ENCODE results near the gene ZNF609. TPM values are rescaled to one million over a fixed set of nuclear protein-coding genes. Genes with fewer than 3 reads are reported as not detected.

Gene ZNF609
- total and polyA plus RNA-seq, 9 donors: 12.1 to 20.8 (median 16.9) TPM

GRCh38 chr15:64665179-64665578, 204.8 kb downstream of the ZNF609 start:
- Histone ChIP-seq H3K27ac (ENCODE audit: low read length) (no peak overlapping the region), H3K36me3 (ENCODE audit: control insufficient read depth, insufficient read depth, low read length) (peaks cover 3% of the 10 kb centered on the region), H3K4me1 (ENCODE audit: control insufficient read depth, insufficient read depth, low read length) (no peaks in the 10 kb centered on the region), H3K27me3 (ENCODE audit: control insufficient read depth, insufficient read depth, low read length) (no peaks in the 10 kb centered on the region), H3K4me3 (ENCODE audit: low read length) (no peak overlapping the region), H3K9me3 (replicated peaks; ENCODE audit: control insufficient read depth, low read depth, low read length) (no peaks in the 10 kb centered on the region)
- no peak for DNase-seq
- 89% methylated on average over 1 of the region's 1 CpG for WGBS (ENCODE audit: insufficient coverage)

- H3K27me3 ChIP-seq (ENCODE audit: control insufficient read depth, insufficient read depth, low read length): no peaks in the 10 kb centered on the region
- H3K9me3 ChIP-seq (replicated peaks; ENCODE audit: control insufficient read depth, low read depth, low read length): no peaks in the 10 kb centered on the region
- peaks cover 4% of the 10 kb centered on the region for H3K36me3 ChIP-seq (ENCODE audit: control insufficient read depth, insufficient read depth, low read length)
- H3K27ac ChIP-seq (ENCODE audit: low read length): no peak overlapping the region
- no peak for DNase-seq
- 11% methylated on average over 1 of the region's 1 CpG for whole genome bisulfite sequencing (ENCODE audit: insufficient coverage)
- no peak overlapping the region for H3K4me3 ChIP-seq (ENCODE audit: low read length)
- H3K4me1 ChIP-seq (ENCODE audit: control insufficient read depth, insufficient read depth, low read length): no peaks in the 10 kb centered on the region
Measured at GRCh38 chr15:64667736-64668161, 207.4 kb downstream of the ZNF609 start.

GRCh38 chr15:64673866-64674265, 213.5 kb downstream of the ZNF609 start:
- no peaks in the 10 kb centered on the region for H3K9me3 ChIP-seq (replicated peaks; ENCODE audit: control insufficient read depth, low read depth, low read length)
- H3K27ac ChIP-seq (ENCODE audit: low read length): no peak overlapping the region
- DNase-seq: no peak
- no peaks in the 10 kb centered on the region for H3K4me1 ChIP-seq (ENCODE audit: control insufficient read depth, insufficient read depth, low read length)
- no peaks in the 10 kb centered on the region for H3K27me3 ChIP-seq (ENCODE audit: control insufficient read depth, insufficient read depth, low read length)
- H3K36me3 ChIP-seq (ENCODE audit: control insufficient read depth, insufficient read depth, low read length): peaks cover 43% of the 10 kb centered on the region
- WGBS (ENCODE audit: insufficient coverage): 93% methylated on average over 9 of the region's 12 CpGs
- no peak overlapping the region for H3K4me3 ChIP-seq (ENCODE audit: low read length)

GRCh38 chr15:64678126-64678819, 217.9 kb downstream of the ZNF609 start:
- Histone ChIP-seq H3K27ac (ENCODE audit: low read length) (no peak overlapping the region), H3K4me1 (ENCODE audit: control insufficient read depth, insufficient read depth, low read length) (no peaks in the 10 kb centered on the region), H3K9me3 (replicated peaks; ENCODE audit: control insufficient read depth, low read depth, low read length) (no peaks in the 10 kb centered on the region), H3K4me3 (ENCODE audit: low read length) (no peak overlapping the region), H3K27me3 (ENCODE audit: control insufficient read depth, insufficient read depth, low read length) (no peaks in the 10 kb centered on the region), H3K36me3 (ENCODE audit: control insufficient read depth, insufficient read depth, low read length) (peaks cover 74% of the 10 kb centered on the region)
- WGBS (ENCODE audit: insufficient coverage): 89% methylated on average over 10 of the region's 14 CpGs
- DNase-seq: no peak

- Histone ChIP-seq H3K9me3 (replicated peaks; ENCODE audit: control insufficient read depth, low read depth, low read length) (no peaks in the 10 kb centered on the region), H3K27me3 (ENCODE audit: control insufficient read depth, insufficient read depth, low read length) (no peaks in the 10 kb centered on the region), H3K27ac (ENCODE audit: low read length) (no peak overlapping the region), H3K4me3 (ENCODE audit: low read length) (no peak overlapping the region), H3K36me3 (ENCODE audit: control insufficient read depth, insufficient read depth, low read length) (peaks cover 80% of the 10 kb centered on the region), H3K4me1 (ENCODE audit: control insufficient read depth, insufficient read depth, low read length) (no peaks in the 10 kb centered on the region)
- DNase-seq: no peak
- WGBS (ENCODE audit: insufficient coverage): 73% methylated on average over 2 of the region's 2 CpGs
Measured at GRCh38 chr15:64680097-64680496, 219.7 kb downstream of the ZNF609 start.

- H3K4me1 ChIP-seq (ENCODE audit: control insufficient read depth, insufficient read depth, low read length): peaks cover 2% of the 10 kb centered on the region
- no peaks in the 10 kb centered on the region for H3K9me3 ChIP-seq (replicated peaks; ENCODE audit: control insufficient read depth, low read depth, low read length)
- H3K27ac ChIP-seq (ENCODE audit: low read length): no peak overlapping the region
- H3K4me3 ChIP-seq (ENCODE audit: low read length): no peak overlapping the region
- no peak for DNase-seq
- H3K36me3 ChIP-seq (ENCODE audit: control insufficient read depth, insufficient read depth, low read length): peaks cover 78% of the 10 kb centered on the region
- H3K27me3 ChIP-seq (ENCODE audit: control insufficient read depth, insufficient read depth, low read length): no peaks in the 10 kb centered on the region
- 58% methylated on average over 7 of the region's 9 CpGs for WGBS (ENCODE audit: insufficient coverage)
Measured at GRCh38 chr15:64681424-64682024, 221.1 kb downstream of the ZNF609 start.

GRCh38 chr15:64682255-64682654, 221.9 kb downstream of the ZNF609 start:
- Histone ChIP-seq H3K9me3 (replicated peaks; ENCODE audit: control insufficient read depth, low read depth, low read length) (no peaks in the 10 kb centered on the region), H3K4me1 (ENCODE audit: control insufficient read depth, insufficient read depth, low read length) (peaks cover 8% of the 10 kb centered on the region), H3K27ac (ENCODE audit: low read length) (no peak overlapping the region), H3K36me3 (ENCODE audit: control insufficient read depth, insufficient read depth, low read length) (peaks cover 80% of the 10 kb centered on the region), H3K4me3 (ENCODE audit: low read length) (no peak overlapping the region), H3K27me3 (ENCODE audit: control insufficient read depth, insufficient read depth, low read length) (no peaks in the 10 kb centered on the region)
- 72% methylated on average over 2 of the region's 3 CpGs for WGBS (ENCODE audit: insufficient coverage)
- no peak for DNase-seq

GRCh38 chr15:64683378-64683777, 223.0 kb downstream of the ZNF609 start:
- Histone ChIP-seq H3K36me3 (ENCODE audit: control insufficient read depth, insufficient read depth, low read length) (peaks cover 82% of the 10 kb centered on the region), H3K27me3 (ENCODE audit: control insufficient read depth, insufficient read depth, low read length) (no peaks in the 10 kb centered on the region), H3K4me1 (ENCODE audit: control insufficient read depth, insufficient read depth, low read length) (peaks cover 10% of the 10 kb centered on the region), H3K27ac (ENCODE audit: low read length) (no peak overlapping the region), H3K4me3 (ENCODE audit: low read length) (no peak overlapping the region), H3K9me3 (replicated peaks; ENCODE audit: control insufficient read depth, low read depth, low read length) (no peaks in the 10 kb centered on the region)
- 47% methylated on average over 1 of the region's 3 CpGs for WGBS (ENCODE audit: insufficient coverage)
- DNase-seq: no peak

- no peaks in the 10 kb centered on the region for H3K27me3 ChIP-seq (ENCODE audit: control insufficient read depth, insufficient read depth, low read length)
- peaks cover 81% of the 10 kb centered on the region for H3K36me3 ChIP-seq (ENCODE audit: control insufficient read depth, insufficient read depth, low read length)
- no peak overlapping the region for H3K27ac ChIP-seq (ENCODE audit: low read length)
- no peak for DNase-seq
- no peak overlapping the region for H3K4me3 ChIP-seq (ENCODE audit: low read length)
- H3K9me3 ChIP-seq (replicated peaks; ENCODE audit: control insufficient read depth, low read depth, low read length): no peaks in the 10 kb centered on the region
- 57% methylated on average over 1 of the region's 4 CpGs for WGBS (ENCODE audit: insufficient coverage)
- H3K4me1 ChIP-seq (ENCODE audit: control insufficient read depth, insufficient read depth, low read length): peaks cover 18% of the 10 kb centered on the region
Measured at GRCh38 chr15:64685230-64685888, 225.0 kb downstream of the ZNF609 start.

GRCh38 chr15:64686130-64686735, 225.9 kb downstream of the ZNF609 start:
- Histone ChIP-seq H3K36me3 (ENCODE audit: control insufficient read depth, insufficient read depth, low read length) (peaks cover 85% of the 10 kb centered on the region), H3K27ac (ENCODE audit: low read length) (no peak overlapping the region)
- WGBS (ENCODE audit: insufficient coverage): 72% methylated on average over 5 of the region's 10 CpGs

More at GRCh38 chr15:64686130-64686735, 225.9 kb downstream of the ZNF609 start:
- peak; percentile 84 for DNase-seq
- no peaks in the 10 kb centered on the region for H3K27me3 ChIP-seq (ENCODE audit: control insufficient read depth, insufficient read depth, low read length)
- no peak overlapping the region for H3K4me3 ChIP-seq (ENCODE audit: low read length)
- H3K9me3 ChIP-seq (replicated peaks; ENCODE audit: control insufficient read depth, low read depth, low read length): no peaks in the 10 kb centered on the region
- peaks cover 26% of the 10 kb centered on the region for H3K4me1 ChIP-seq (ENCODE audit: control insufficient read depth, insufficient read depth, low read length)
